GM23338 (cell line): Measurements from ENCODE around the gene CD163L1.

Experiments
- POLR2AphosphoS5 ChIP-seq: IDR thresholded peaks from 2 replicates; pipeline ENCODE4 v1.6.1; 2016; ENCODE audit warnings: antibody characterized with exemption, low read depth
- TF ChIP-seq, protein P1 (sequence below), 2 experiments: fragments of 200-600 bp in 1 of 2; sonication (generic) in 1 of 2; conservative IDR thresholded peaks; 2 replicates each; pipeline versions ENCODE4 v1.5.1 to v1.6.1; 2016 to 2017; ENCODE audit warnings: antibody characterized with exemption in 2 of 2, low read depth in 2 of 2, mild to moderate bottlenecking in 2 of 2, moderate library complexity in 1 of 2

DNA sequence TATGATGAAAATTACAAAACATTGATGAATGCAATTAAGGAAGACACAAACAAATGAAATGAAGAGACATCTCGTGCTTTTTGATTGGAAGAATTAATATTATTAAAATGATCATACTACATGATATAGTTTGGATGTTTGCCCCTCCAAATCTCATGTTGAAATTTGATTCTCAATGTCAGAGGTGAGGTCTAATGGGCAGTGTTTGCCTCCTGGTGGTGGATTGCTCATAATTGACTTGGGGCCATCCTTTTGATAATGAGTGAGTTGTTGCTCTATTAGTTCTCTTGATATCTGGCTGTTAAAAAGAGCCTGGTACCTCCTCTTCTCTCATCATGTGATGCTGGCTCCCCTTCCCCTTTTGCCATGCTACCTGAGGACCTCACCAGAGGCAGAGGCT lies 56.7 kb downstream of the CD163L1 start:
- TF ChIP-seq, protein P1, sequence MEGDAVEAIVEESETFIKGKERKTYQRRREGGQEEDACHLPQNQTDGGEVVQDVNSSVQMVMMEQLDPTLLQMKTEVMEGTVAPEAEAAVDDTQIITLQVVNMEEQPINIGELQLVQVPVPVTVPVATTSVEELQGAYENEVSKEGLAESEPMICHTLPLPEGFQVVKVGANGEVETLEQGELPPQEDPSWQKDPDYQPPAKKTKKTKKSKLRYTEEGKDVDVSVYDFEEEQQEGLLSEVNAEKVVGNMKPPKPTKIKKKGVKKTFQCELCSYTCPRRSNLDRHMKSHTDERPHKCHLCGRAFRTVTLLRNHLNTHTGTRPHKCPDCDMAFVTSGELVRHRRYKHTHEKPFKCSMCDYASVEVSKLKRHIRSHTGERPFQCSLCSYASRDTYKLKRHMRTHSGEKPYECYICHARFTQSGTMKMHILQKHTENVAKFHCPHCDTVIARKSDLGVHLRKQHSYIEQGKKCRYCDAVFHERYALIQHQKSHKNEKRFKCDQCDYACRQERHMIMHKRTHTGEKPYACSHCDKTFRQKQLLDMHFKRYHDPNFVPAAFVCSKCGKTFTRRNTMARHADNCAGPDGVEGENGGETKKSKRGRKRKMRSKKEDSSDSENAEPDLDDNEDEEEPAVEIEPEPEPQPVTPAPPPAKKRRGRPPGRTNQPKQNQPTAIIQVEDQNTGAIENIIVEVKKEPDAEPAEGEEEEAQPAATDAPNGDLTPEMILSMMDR (conservative IDR thresholded peaks at IDR 0.05; ENCODE audit: low read depth in 2 of 2): peak in 1 of 2 experiments; percentile 23; a peak in 2 of 4 replicates
- no peak for TF ChIP-seq POLR2AphosphoS5
